IMR-90 (cell line): ENCODE data around the gene RRP1. TPM values are rescaled to one million over a fixed set of nuclear protein-coding genes. Genes with fewer than 3 reads are reported as not detected.

Experiments used
- ATAC-seq: fragments of 200-7000 bp; cut with Tn5 transposase; 2 replicates; pipeline ENCODE4 v1.9.1; 2020; ENCODE audit warnings: low read depth, mild to moderate bottlenecking, moderate library complexity
- BruUV-seq: library from RNA; stranded (reverse); fragments of 400-500 nt; replicated peaks from 2 replicates; lab custom pipeline; 2021; lab: Mats Ljungman, UMichigan
- CTCF ChIA-PET: fragments of 300-600 bp; formaldehyde crosslinking; extraction: SDS; loops from one replicate; lab custom pipeline; 2021; ENCODE audit warnings: antibody characterized with exemption; lab: Yijun Ruan, JAX
- POLR2A ChIA-PET: fragments of 300-600 bp; sonication (Branson Sonifier 250); formaldehyde crosslinking; loops from one replicate; lab custom pipeline; 2022; ENCODE audit warnings: antibody characterized with exemption; ENCODE audit not compliant: unreplicated experiment; lab: Charles Lee
- DNase-seq: peaks from one replicate; pipeline ENCODE4 v3.0.0; 2013
- H2AFZ ChIP-seq: replicated peaks from 2 replicates; pipeline ENCODE3; 2013; ENCODE audit warnings: low read length, mild to moderate bottlenecking; ENCODE audit not compliant: poor library complexity
- H2AK5ac ChIP-seq: 2 replicates; pipeline ENCODE4 v1.6.1; 2013; ENCODE audit warnings: low read depth, low read length, inconsistent platforms
- H2AK9ac ChIP-seq: replicated peaks from 2 replicates; pipeline ENCODE3; 2013; ENCODE audit warnings: mild to moderate bottlenecking, low read depth, low read length, moderate library complexity; ENCODE audit not compliant: poor library complexity
- H2BK120ac ChIP-seq: 2 replicates; pipeline ENCODE4 v1.6.1; 2013; ENCODE audit warnings: low read depth, low read length, inconsistent platforms
- H2BK15ac ChIP-seq: 3 replicates; pipeline ENCODE4 v1.6.1; 2013; ENCODE audit warnings: low read depth, low read length, inconsistent platforms
- H2BK20ac ChIP-seq: 2 replicates; pipeline ENCODE4 v1.6.1; 2013; ENCODE audit warnings: low read depth, mild to moderate bottlenecking, inconsistent platforms, low read length, moderate library complexity
- H2BK5ac ChIP-seq: 2 replicates; pipeline ENCODE4 v1.6.1; 2013; ENCODE audit warnings: mild to moderate bottlenecking, low read depth, low read length, inconsistent platforms; ENCODE audit not compliant: poor library complexity, severe bottlenecking
- H3K14ac ChIP-seq: replicated peaks from 2 replicates; pipeline ENCODE4 v1.6.1; 2013; ENCODE audit warnings: low read depth, low read length, inconsistent platforms
- H3K18ac ChIP-seq: 2 replicates; pipeline ENCODE4 v1.6.1; 2013; ENCODE audit warnings: low read depth, low read length, control low read depth
- H3K23ac ChIP-seq: 2 replicates; pipeline ENCODE4 v1.6.1; 2013; ENCODE audit warnings: low read depth, low read length, inconsistent platforms
- H3K27ac ChIP-seq: 2 replicates; pipeline ENCODE4 v1.5.1; 2013; ENCODE audit warnings: mild to moderate bottlenecking, control low read depth, low read length; ENCODE audit not compliant: insufficient read depth
- H3K27me3 ChIP-seq: 2 replicates; pipeline ENCODE4 v1.6.1; 2013; ENCODE audit warnings: low read length; ENCODE audit not compliant: control insufficient read depth, insufficient read depth
- H3K36me3 ChIP-seq: 2 replicates; pipeline ENCODE4 v1.6.1; 2013; ENCODE audit warnings: low read length, mixed read lengths; ENCODE audit not compliant: control insufficient read depth, insufficient read depth
- H3K4ac ChIP-seq: 2 replicates; pipeline ENCODE4 v1.6.1; 2013; ENCODE audit warnings: low read depth, low read length, inconsistent platforms
- H3K4me1 ChIP-seq: 2 replicates; pipeline ENCODE4 v1.6.1; 2013; ENCODE audit warnings: low read length, mixed read lengths; ENCODE audit not compliant: control insufficient read depth, insufficient read depth
- H3K4me2 ChIP-seq: 2 replicates; pipeline ENCODE4 v1.6.1; 2013; ENCODE audit warnings: low read depth, mild to moderate bottlenecking, control low read depth, low read length, moderate library complexity
- H3K4me3 ChIP-seq: 2 replicates; pipeline ENCODE4 v1.5.1; 2013; ENCODE audit warnings: low read depth, mild to moderate bottlenecking, control low read depth, low read length, moderate library complexity; ENCODE audit not compliant: insufficient read depth
- H3K56ac ChIP-seq: 2 replicates; pipeline ENCODE4 v1.6.1; 2013; ENCODE audit warnings: low read length, inconsistent platforms; ENCODE audit not compliant: insufficient read depth; ENCODE audit errors: extremely low read depth
- H3K79me1 ChIP-seq, 2 experiments: 2 replicates each; pipeline ENCODE4 v1.6.1; 2013; ENCODE audit warnings: low read length in 2 of 2, inconsistent platforms in 1 of 2, low read depth in 1 of 2
- H3K9ac ChIP-seq: 2 replicates; pipeline ENCODE4 v1.6.1; 2013; ENCODE audit warnings: low read depth, low read length, control low read depth
- H3K9me1 ChIP-seq: 2 replicates; pipeline ENCODE4 v1.6.1; 2013; ENCODE audit warnings: low read length, inconsistent platforms; ENCODE audit not compliant: insufficient read depth
- H3K9me3 ChIP-seq: 2 replicates; pipeline ENCODE4 v1.6.1; 2013; ENCODE audit warnings: low read length; ENCODE audit not compliant: control insufficient read depth, insufficient read depth
- H4K20me1 ChIP-seq: 2 replicates; pipeline ENCODE4 v1.6.1; 2013; ENCODE audit warnings: low read length, inconsistent platforms; ENCODE audit not compliant: insufficient read depth
- H4K5ac ChIP-seq: 2 replicates; pipeline ENCODE4 v1.6.1; 2013; ENCODE audit warnings: mild to moderate bottlenecking, low read depth, low read length, control low read depth
- H4K8ac ChIP-seq, 2 experiments: 2 replicates each; pipeline ENCODE4 v1.6.1; 2013; ENCODE audit warnings: low read depth in 2 of 2, low read length in 2 of 2, control low read depth in 1 of 2, inconsistent platforms in 1 of 2
- H4K91ac ChIP-seq: 2 replicates; pipeline ENCODE4 v1.6.1; 2013; ENCODE audit warnings: low read depth, low read length, inconsistent platforms; ENCODE audit not compliant: insufficient read depth
- CEBPB ChIP-seq: IDR thresholded peaks from 2 replicates; pipeline ENCODE4 v1.6.1; 2012; ENCODE audit warnings: low read depth, low read length, improper control_type of control experiment
- CHD1 ChIP-seq: IDR thresholded peaks from 2 replicates; pipeline ENCODE4 v1.6.1; 2012; ENCODE audit warnings: low read depth, low read length, improper control_type of control experiment
- CTCF ChIP-seq: conservative IDR thresholded peaks from 2 replicates; pipeline ENCODE4 v1.5.1; 2012; ENCODE audit warnings: mild to moderate bottlenecking, low read depth, low read length, improper control_type of control experiment
- ELK1 ChIP-seq: fragments of 150-350 bp; IDR thresholded peaks from 2 replicates; pipeline ENCODE4 v1.6.1; 2016; ENCODE audit warnings: low read depth, mild to moderate bottlenecking, low read length, moderate library complexity, borderline replicate concordance
- MXI1 ChIP-seq: IDR thresholded peaks from 2 replicates; pipeline ENCODE4 v1.6.1; 2012; ENCODE audit warnings: low read depth, mild to moderate bottlenecking, low read length, moderate library complexity, borderline replicate concordance
- NFE2L2 ChIP-seq: fragments of 150-350 bp; IDR thresholded peaks from 2 replicates; pipeline ENCODE4 v1.6.1; 2016; ENCODE audit warnings: low read depth, mild to moderate bottlenecking, low read length
- POLR2A ChIP-seq: IDR thresholded peaks from 2 replicates; pipeline ENCODE4 v1.6.1; 2012; ENCODE audit warnings: mild to moderate bottlenecking, low read depth, low read length
- RAD21 ChIP-seq: IDR thresholded peaks from 2 replicates; pipeline ENCODE4 v1.6.1; 2012; ENCODE audit warnings: low read length, improper control_type of control experiment
- RFX5 ChIP-seq: IDR thresholded peaks from 2 replicates; pipeline ENCODE4 v1.8.0; 2012; ENCODE audit warnings: low read depth, mild to moderate bottlenecking, low read length, moderate library complexity
- USF2 ChIP-seq: fragments of 150-350 bp; IDR thresholded peaks from 2 replicates; pipeline ENCODE4 v1.6.1; 2017; ENCODE audit warnings: mild to moderate bottlenecking, antibody characterized with exemption, low read length, low read depth
- WGBS, 2 experiments: methylation state at CpG; one replicate each; pipeline versions ENCODE4 v1.1.5 to v1.1.7; 2013; ENCODE audit warnings: missing lambda C conversion rate in 2 of 2; ENCODE audit not compliant: insufficient read length in 1 of 2; ENCODE audit errors: extremely low coverage in 2 of 2; 5-methylcytosine and 5-hydroxymethylcytosine counted together
- dilution Hi-C: fragments of 300-500 bp; cut with HindIII; formaldehyde crosslinking; loops from one replicate; pipeline ENCODE4 v1.14.3; 2018; ENCODE audit warnings: low sequenced_read_pairs; ENCODE audit not compliant: unreplicated experiment
- in situ Hi-C: fragments of 300-500 bp; cut with MboI; formaldehyde crosslinking; loops from 3 replicates; pipeline ENCODE4 v1.14.3; 2019; ENCODE audit warnings: low sequenced_read_pairs, inconsistent platforms, mixed read lengths
- intact Hi-C: fragments of 100-400 bp; cut with micrococcal nuclease; formaldehyde crosslinking; loops from 2 replicates; pipeline ENCODE4 v1.10.0; 2022
- polyA plus RNA-seq, 3 experiments: library from polyadenylated mRNA; depleted of rRNA; stranded (reverse); fragments of >200 nt; gene quantifications; 2 replicates each; pipeline ENCODE4 v1.2.3, GENCODE V29; 2012; ENCODE audit warnings: low replicate concordance in 1 of 3
- total RNA-seq: library from RNA; depleted of rRNA; stranded (reverse); fragments of >200 nt; gene quantifications from 2 replicates; pipeline ENCODE4 v1.2.3, GENCODE V29; 2012

The RRP1 gene
- total and polyA plus RNA-seq, 2 of the 4 experiments (the other 2 are of a cell fraction), result 20.2 to 23.3 TPM

- no peak overlapping the region for H3K56ac ChIP-seq
- peak overlapping the region; percentile 91 for H4K5ac ChIP-seq
- H2BK120ac ChIP-seq, result peak overlapping the region; percentile 59
- peaks cover 7% of the 10 kb centered on the region for H3K36me3 ChIP-seq
- H3K79me1 ChIP-seq, result no peaks in the 10 kb centered on the region; a peak in 1 of 4 replicates
- peak overlapping the region; percentile 40; the same call in 1 of the 2 replicates for H2BK20ac ChIP-seq
- peak overlapping the region; percentile 76 for H2AFZ ChIP-seq
- intact Hi-C loops (no loop called here), in situ Hi-C loops (no loop called here), dilution Hi-C loops (no loop called here)
- H3K4ac ChIP-seq, result peak overlapping the region; percentile 93
- peak overlapping the region; percentile 19; the same call in 1 of the 2 replicates for H3K27ac ChIP-seq
- POLR2A ChIA-PET, result no interaction called here
- peak overlapping the region; percentile 75; the same call in 1 of the 2 replicates for H3K18ac ChIP-seq
- peak overlapping the region; percentile 92 for H2AK5ac ChIP-seq
- no peak overlapping the region; the same call in 2 of the 3 replicates for H2BK15ac ChIP-seq
- H4K20me1 ChIP-seq, result no peaks in the 10 kb centered on the region
- CTCF ChIA-PET, result no interaction called here
- peak overlapping the region; percentile 22; the same call in 1 of the 2 replicates for H3K9ac ChIP-seq
- peaks cover 3% of the 10 kb centered on the region; the same call in 1 of the 2 replicates for H3K9me3 ChIP-seq
- BruUV-seq, result no TSS peak
- H2BK5ac ChIP-seq, result peak overlapping the region; percentile 68
- TF ChIP-seq CTCF, result no peak
- TF ChIP-seq USF2, result no peak
- TF ChIP-seq RFX5, result no peak
- TF ChIP-seq CHD1, result no peak
- TF ChIP-seq ELK1, result no peak
- TF ChIP-seq POLR2A, result no peak
- no peak for TF ChIP-seq NFE2L2
- TF ChIP-seq MXI1, result no peak
- no peak for TF ChIP-seq RAD21
- TF ChIP-seq CEBPB, result no peak
- ATAC-seq (no peak), DNase-seq (no peak)
- H3K14ac ChIP-seq, result peak overlapping the region; percentile 65
- H4K91ac ChIP-seq, result peak overlapping the region; percentile 89
- no peak overlapping the region for H3K4me2 ChIP-seq
- H3K27me3 ChIP-seq, result no peaks in the 10 kb centered on the region
- peak overlapping the region; percentile 94 for H4K8ac ChIP-seq
- peak overlapping the region; percentile 98 for H2AK9ac ChIP-seq
- H3K4me1 ChIP-seq, result peaks cover 14% of the 10 kb centered on the region
- H3K23ac ChIP-seq, result peak overlapping the region; percentile 69; the same call in 1 of the 2 replicates
- WGBS, 2 experiments, result 86% methylated on average over 8 of the region's 15 CpGs; no CpG with 5 or more reads in 1 of the 2 experiments
- H3K4me3 ChIP-seq, result no peak overlapping the region
- H3K9me1 ChIP-seq, result peaks cover 9% of the 10 kb centered on the region
Measured at GRCh38 chr21:43767498-43767983, 21.8 kb upstream of the RRP1 start.
